Activated CD4-positive, alpha-beta T cell treated with anti-CD3 and anti-CD28 coated beads, Interleukin-10, Interleukin-2, amounts not matched to agents 100 ng/mL and 50 ng/mL, durations not matched to agents 16 hours and 8 hours (primary cell): ENCODE results near the gene CFAP74.

Experiments used
- DNase-seq: peaks from one replicate; pipeline ENCODE4 v3.0.0-alpha.2; 2020

The CFAP74 gene

GRCh38 chr1:2003541-2004131 is at the start of gene CFAP74:
TSS of gene CFAP74 (minus strand) at chr1:2003786. CDS start at chr1:1990956, 12,830 bp downstream.
- peak; percentile 11 for DNase-seq

GRCh38 chr1:2053217-2053616 is 49.6 kb upstream of the CFAP74 start:
- DNase-seq: no peak

- DNase-seq: no peak
Measured at GRCh38 chr1:2052756-2053155, 49.2 kb upstream of the CFAP74 start.

GRCh38 chr1:2052054-2052679 is 48.6 kb upstream of the CFAP74 start:
- no peak for DNase-seq

- no peak for DNase-seq
Measured at GRCh38 chr1:2050793-2051682, 47.5 kb upstream of the CFAP74 start.

- no peak for DNase-seq
Measured at GRCh38 chr1:2050461-2050792, 46.8 kb upstream of the CFAP74 start.

GRCh38 chr1:2049718-2050431 is 46.3 kb upstream of the CFAP74 start, which contains the start of gene PRKCZ:
TSS of gene PRKCZ (plus strand) at chr1:2050411. CDS start at chr1:2050631, 220 bp downstream.
- DNase-seq: peak; percentile 85

- no peak for DNase-seq
Measured at GRCh38 chr1:2049225-2049717, 45.7 kb upstream of the CFAP74 start.

- no peak for DNase-seq
Measured at GRCh38 chr1:2047749-2048729, 44.5 kb upstream of the CFAP74 start.

- no peak for DNase-seq
Measured at GRCh38 chr1:2046953-2047748, 43.6 kb upstream of the CFAP74 start.

GRCh38 chr1:2046174-2046917 is 42.8 kb upstream of the CFAP74 start:
- DNase-seq: peak; percentile 55

- no peak for DNase-seq
Measured at GRCh38 chr1:2045468-2046173, 42.0 kb upstream of the CFAP74 start.

- DNase-seq: peak; percentile 74
Measured at GRCh38 chr1:2044510-2045319, 41.1 kb upstream of the CFAP74 start.

- no peak for DNase-seq
Measured at GRCh38 chr1:2043886-2044285, 40.3 kb upstream of the CFAP74 start.

GRCh38 chr1:2042830-2043773 is 39.5 kb upstream of the CFAP74 start:
- no peak for DNase-seq

- no peak for DNase-seq
Measured at GRCh38 chr1:2041887-2042286, 38.3 kb upstream of the CFAP74 start.

- no peak for DNase-seq
Measured at GRCh38 chr1:2041305-2041704, 37.7 kb upstream of the CFAP74 start.
